K562 (cell line): Measurements from ENCODE around the gene XIRP1. TPM values are rescaled to one million over a fixed set of nuclear protein-coding genes. Genes with fewer than 3 reads are reported as not detected.

Source experiments
- CBX1 ChIP-seq: sonication (generic); IDR thresholded peaks from 2 replicates; pipeline ENCODE4 v1.6.1; 2016; ENCODE audit warnings: antibody characterized with exemption, low read depth, mild to moderate bottlenecking
- CTCFL ChIP-seq: IDR thresholded peaks from 2 replicates; pipeline ENCODE4 v1.6.1; 2011; ENCODE audit warnings: borderline replicate concordance, low read depth, mild to moderate bottlenecking, moderate library complexity, low read length; ENCODE audit not compliant: insufficient read depth, poor library complexity, severe bottlenecking
- ETV1 ChIP-seq: fragments of 450-650 bp; conservative IDR thresholded peaks from 2 replicates; pipeline ENCODE4 v1.6.1; 2016; ENCODE audit warnings: missing genetic modification characterization, control low read depth, low read depth, missing compliant biosample characterization
- ID3 ChIP-seq, 2 experiments: fragments of 250-450 bp in 1 of 2; fragments of 450-650 bp in 1 of 2; sonication (Bioruptor Pico) in 1 of 2; IDR thresholded peaks; 2 replicates each; pipeline versions ENCODE4 v1.6.1 to v1.8.0; 2016 to 2021; ENCODE audit warnings: mild to moderate bottlenecking in 2 of 2, moderate library complexity in 2 of 2, missing compliant biosample characterization in 1 of 2, missing genetic modification characterization in 1 of 2
- JUND ChIP-seq, 2 experiments: IDR thresholded peaks; 2 replicates in 1 of 2; 3 replicates in 1 of 2; pipeline ENCODE4 v1.6.1; 2011; ENCODE audit warnings: borderline replicate concordance in 2 of 2, low read depth in 2 of 2, low read length in 2 of 2, improper control_type of control experiment in 1 of 2, missing biosample characterization in 1 of 2, missing genetic modification characterization in 1 of 2, missing genetic modification reagents in 1 of 2
- MTA3 ChIP-seq: fragments of 450-650 bp; formaldehyde crosslinking; IDR thresholded peaks from 2 replicates; pipeline ENCODE4 v1.6.1; 2017; ENCODE audit warnings: mild to moderate bottlenecking, borderline replicate concordance
- SAFB2 ChIP-seq: fragments of 200-400 bp; formaldehyde crosslinking; IDR thresholded peaks from 2 replicates; pipeline ENCODE4 v1.6.1; 2018; ENCODE audit warnings: borderline replicate concordance, low read length, low read depth, moderate library complexity; ENCODE audit not compliant: severe bottlenecking
- SMC3 ChIP-seq: conservative IDR thresholded peaks from 2 replicates; pipeline ENCODE4 v1.6.1; 2011; ENCODE audit warnings: low read depth, low read length, improper control_type of control experiment; ENCODE audit not compliant: insufficient read depth
- STAT5B ChIP-seq: fragments of 250-450 bp; sonication (Bioruptor Pico); IDR thresholded peaks from 2 replicates; pipeline ENCODE4 v1.8.0; 2021; ENCODE audit warnings: mild to moderate bottlenecking, inconsistent platforms
- ZNF175 ChIP-seq: fragments of 200-800 bp; sonication (Bioruptor generic); IDR thresholded peaks from 2 replicates; pipeline ENCODE4 v1.6.1; 2016; ENCODE audit warnings: low read depth, mild to moderate bottlenecking, missing genetic modification characterization, missing compliant biosample characterization
- ZNF217 ChIP-seq: sonication (generic); formaldehyde crosslinking; IDR thresholded peaks from 2 replicates; pipeline ENCODE4 v1.8.0; 2022; ENCODE audit warnings: mild to moderate bottlenecking, missing genetic modification reagents
- ZNF436 ChIP-seq: fragments of 250-450, 450-650 bp; sonication (Bioruptor Pico); formaldehyde crosslinking; IDR thresholded peaks from 2 replicates; pipeline ENCODE4 v1.7.0; 2020; ENCODE audit warnings: mild to moderate bottlenecking
- polyA plus RNA-seq, 8 experiments: library from polyadenylated mRNA; depleted of rRNA in 4 of 8; stranded (reverse) in 5 of 8; unstranded in 3 of 8; fragments of >200 nt; fragmentation: Nextera tagmentation in 2 of 8; fragmentation: Illumina TruSeq in 1 of 8; extraction: Ambion mirVana in 2 of 8; extraction: Trizol in 1 of 8; gene quantifications; 2 replicates each; pipeline versions ENCODE4 v1.2.1 to v1.2.3, GENCODE V29; 2011 to 2014; ENCODE audit warnings: inconsistent platforms in 1 of 8, missing spikeins in 1 of 8
- total RNA-seq, 7 experiments: library from RNA; depleted of rRNA in 6 of 7; stranded (reverse); fragments of >200 nt in 6 of 7; fragmentation: Illumina TruSeq in 2 of 7; extraction: Trizol in 2 of 7; gene quantifications; 2 replicates each; pipeline versions ENCODE4 v1.2.1 to v1.2.3, GENCODE V29; 2011 to 2021; ENCODE audit warnings: low replicate concordance in 1 of 7
- TF ChIP-seq, protein P1 (sequence below): sonication (generic); formaldehyde crosslinking; IDR thresholded peaks from 2 replicates; pipeline ENCODE4 v1.8.1; 2022; ENCODE audit warnings: missing genetic modification reagents
- TF ChIP-seq, protein P2 (sequence below), 2 experiments: fragments of 450-650 bp; IDR thresholded peaks; 2 replicates each; pipeline ENCODE4 v1.6.1; 2016; ENCODE audit warnings: mild to moderate bottlenecking in 2 of 2, borderline replicate concordance in 1 of 2, low read depth in 1 of 2, moderate library complexity in 1 of 2

XIRP1 gene
- total and polyA plus RNA-seq, 9 of the 15 experiments (the other 6 are each of a cell fraction or from before 2014, with no cell fraction given), result 0.03 to 0.27 (median 0.08) TPM; not detected in 3

DNA sequence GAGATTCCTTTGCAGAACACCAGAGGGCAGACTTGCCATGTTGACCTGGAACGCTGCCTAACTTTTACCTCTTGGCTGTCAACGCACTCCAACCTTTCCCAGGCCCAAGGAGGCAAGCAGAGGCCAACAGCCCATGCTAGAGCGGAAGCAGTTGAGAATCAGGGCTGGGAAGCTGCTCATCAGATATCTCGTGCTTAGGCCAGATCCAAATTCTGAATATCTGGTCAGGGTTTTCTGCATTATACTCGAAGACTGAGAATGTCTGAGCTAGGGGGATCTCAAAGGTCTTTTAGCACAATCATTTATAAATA lies 2.5 kb downstream of the XIRP1 start (continued):
- TF ChIP-seq MTA3 (no peak), ID3 (CRISPR knock-in tag; IDR thresholded peaks at IDR 0.05) (no peak), ID3 (tag; IDR thresholded peaks at IDR 0.05) (no peak), ETV1 (tag) (peak; percentile 70), CBX1 (no peak), ZNF175 (CRISPR knock-in tag) (0 out of 2 replicates have a peak, but pooled peaks have one; percentile 51), ZNF436 (no peak), CTCFL (peak; percentile 51), STAT5B (CRISPR knock-in tag) (no peak), SMC3 (peak; percentile 95), JUND (IDR thresholded peaks at IDR 0.05; ENCODE audit: borderline replicate concordance, low read depth, low read length) (peak; percentile 71), JUND (tag; IDR thresholded peaks at IDR 0.05; ENCODE audit: borderline replicate concordance, low read depth, low read length) (no peak; the same call in 2 of the 3 replicates), SAFB2 (no peak), ZNF217 (CRISPR knock-in tag) (no peak)
- TF ChIP-seq, protein P1, sequence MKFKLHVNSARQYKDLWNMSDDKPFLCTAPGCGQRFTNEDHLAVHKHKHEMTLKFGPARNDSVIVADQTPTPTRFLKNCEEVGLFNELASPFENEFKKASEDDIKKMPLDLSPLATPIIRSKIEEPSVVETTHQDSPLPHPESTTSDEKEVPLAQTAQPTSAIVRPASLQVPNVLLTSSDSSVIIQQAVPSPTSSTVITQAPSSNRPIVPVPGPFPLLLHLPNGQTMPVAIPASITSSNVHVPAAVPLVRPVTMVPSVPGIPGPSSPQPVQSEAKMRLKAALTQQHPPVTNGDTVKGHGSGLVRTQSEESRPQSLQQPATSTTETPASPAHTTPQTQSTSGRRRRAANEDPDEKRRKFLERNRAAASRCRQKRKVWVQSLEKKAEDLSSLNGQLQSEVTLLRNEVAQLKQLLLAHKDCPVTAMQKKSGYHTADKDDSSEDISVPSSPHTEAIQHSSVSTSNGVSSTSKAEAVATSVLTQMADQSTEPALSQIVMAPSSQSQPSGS (CRISPR knock-in tag), result no peak
- TF ChIP-seq, protein P2, sequence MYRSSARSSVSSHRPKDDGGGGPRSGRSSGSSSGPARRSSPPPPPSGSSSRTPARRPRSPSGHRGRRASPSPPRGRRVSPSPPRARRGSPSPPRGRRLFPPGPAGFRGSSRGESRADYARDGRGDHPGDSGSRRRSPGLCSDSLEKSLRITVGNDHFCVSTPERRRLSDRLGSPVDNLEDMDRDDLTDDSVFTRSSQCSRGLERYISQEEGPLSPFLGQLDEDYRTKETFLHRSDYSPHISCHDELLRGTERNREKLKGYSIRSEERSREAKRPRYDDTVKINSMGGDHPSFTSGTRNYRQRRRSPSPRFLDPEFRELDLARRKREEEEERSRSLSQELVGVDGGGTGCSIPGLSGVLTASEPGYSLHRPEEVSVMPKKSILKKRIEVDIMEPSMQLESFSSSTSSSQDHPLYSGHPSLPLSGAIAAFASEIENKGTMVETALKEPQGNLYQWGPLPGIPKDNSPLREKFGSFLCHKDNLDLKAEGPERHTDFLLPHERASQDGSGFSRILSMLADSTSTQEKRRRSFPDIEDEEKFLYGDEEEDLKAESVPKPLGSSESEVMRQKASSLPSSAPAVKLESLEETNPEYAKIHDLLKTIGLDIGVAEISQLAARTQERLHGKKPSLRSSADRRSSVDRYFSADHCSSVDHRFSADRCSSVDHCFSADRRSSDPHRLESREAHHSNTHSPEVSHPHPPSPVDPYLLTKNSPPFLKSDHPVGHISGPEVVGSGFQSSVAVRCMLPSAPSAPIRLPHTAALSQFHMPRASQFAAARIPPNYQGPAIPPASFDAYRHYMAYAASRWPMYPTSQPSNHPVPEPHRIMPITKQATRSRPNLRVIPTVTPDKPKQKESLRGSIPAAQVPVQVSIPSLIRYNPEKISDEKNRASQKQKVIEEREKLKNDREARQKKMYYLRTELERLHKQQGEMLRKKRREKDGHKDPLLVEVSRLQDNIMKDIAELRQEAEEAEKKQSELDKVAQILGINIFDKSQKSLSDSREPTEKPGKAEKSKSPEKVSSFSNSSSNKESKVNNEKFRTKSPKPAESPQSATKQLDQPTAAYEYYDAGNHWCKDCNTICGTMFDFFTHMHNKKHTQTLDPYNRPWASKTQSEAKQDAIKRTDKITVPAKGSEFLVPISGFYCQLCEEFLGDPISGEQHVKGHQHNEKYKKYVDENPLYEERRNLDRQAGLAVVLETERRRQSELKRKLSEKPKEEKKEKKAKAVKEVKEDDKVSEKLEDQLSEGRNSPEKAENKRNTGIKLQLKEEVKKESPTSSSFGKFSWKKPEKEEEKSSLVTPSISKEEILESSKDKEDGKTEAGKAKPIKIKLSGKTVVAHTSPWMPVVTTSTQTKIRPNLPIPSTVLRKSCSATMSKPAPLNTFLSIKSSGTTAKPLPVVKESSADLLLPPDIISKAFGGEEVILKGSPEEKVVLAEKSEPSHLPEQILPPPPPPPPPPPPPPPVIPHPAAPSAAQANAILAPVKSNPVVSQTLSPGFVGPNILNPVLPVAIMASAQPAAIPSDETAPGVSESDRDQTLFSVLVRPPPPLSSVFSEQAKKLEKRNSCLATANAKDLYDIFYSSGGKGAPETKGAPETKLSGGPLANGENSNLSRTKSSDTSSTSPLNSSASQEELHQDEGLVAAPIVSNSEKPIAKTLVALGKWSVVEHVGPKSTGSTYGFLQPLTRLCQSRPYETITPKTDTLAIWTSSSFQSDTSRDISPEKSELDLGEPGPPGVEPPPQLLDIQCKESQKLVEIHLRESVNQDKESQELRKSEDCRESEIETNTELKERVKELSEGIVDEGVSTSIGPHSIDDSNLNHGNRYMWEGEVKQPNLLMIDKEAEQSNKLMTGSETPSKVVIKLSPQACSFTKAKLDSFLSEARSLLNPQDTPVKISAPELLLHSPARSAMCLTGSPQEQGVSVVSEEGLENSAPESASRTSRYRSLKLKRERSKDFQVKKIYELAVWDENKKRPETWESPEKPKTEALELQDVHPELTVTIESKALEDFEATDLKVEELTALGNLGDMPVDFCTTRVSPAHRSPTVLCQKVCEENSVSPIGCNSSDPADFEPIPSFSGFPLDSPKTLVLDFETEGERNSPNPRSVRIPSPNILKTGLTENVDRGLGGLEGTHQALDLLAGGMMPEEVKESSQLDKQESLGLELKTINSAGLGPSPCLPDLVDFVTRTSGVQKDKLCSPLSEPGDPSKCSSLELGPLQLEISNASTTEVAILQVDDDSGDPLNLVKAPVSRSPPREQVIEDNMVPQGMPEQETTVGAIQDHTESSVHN (IDR thresholded peaks at IDR 0.05; ENCODE audit: borderline replicate concordance in 1 of 2, low read depth in 1 of 2), result no peak
